Caco-2 (cell line): ENCODE results near the gene GALE. TPM values are rescaled to one million over a fixed set of nuclear protein-coding genes. Genes with fewer than 3 reads are reported as not detected.

Source experiments
- BruUV-seq: library from RNA; stranded (reverse); fragments of 400-500 nt; replicated peaks from 2 replicates; lab custom pipeline; 2021; lab: Mats Ljungman, UMichigan
- CTCF ChIA-PET: fragments of 300-600 bp; sonication (Branson Sonifier 250); formaldehyde crosslinking; loops from one replicate; lab custom pipeline; 2022; ENCODE audit warnings: antibody characterized with exemption; lab: Charles Lee
- POLR2A ChIA-PET: fragments of 300-600 bp; sonication (Branson Sonifier 250); formaldehyde crosslinking; loops from one replicate; lab custom pipeline; 2022; ENCODE audit warnings: antibody characterized with exemption; lab: Charles Lee
- DNase-seq, 2 experiments: peaks; one replicate each; pipeline versions ENCODE4 v3.0.0 to v3.0.0-alpha.2; 2020 to 2022
- H3K27me3 ChIP-seq: replicated peaks from 2 replicates; pipeline ENCODE4 v1.6.0; 2011; ENCODE audit warnings: low read length; ENCODE audit not compliant: control insufficient read depth, insufficient read depth
- H3K36me3 ChIP-seq: 2 replicates; pipeline ENCODE4 v1.5.1; 2011; ENCODE audit warnings: low read length; ENCODE audit not compliant: control insufficient read depth, insufficient read depth
- H3K4me1 ChIP-seq: fragments of 250-450 bp; sonication (Bioruptor Pico); 2 replicates; pipeline ENCODE4 v1.5.1; 2020; ENCODE audit warnings: mild to moderate bottlenecking
- H3K4me3 ChIP-seq: 2 replicates; pipeline ENCODE4 v1.5.1; 2011; ENCODE audit warnings: low read depth, mild to moderate bottlenecking, control low read depth, low read length
- H3K9me3 ChIP-seq: fragments of 250-450 bp; sonication (Bioruptor Pico); 2 replicates; pipeline ENCODE4 v1.5.1; 2020; ENCODE audit warnings: mild to moderate bottlenecking, moderate library complexity
- H3K27ac Mint-ChIP-seq: one replicate; pipeline ENCODE4 v1.8.0; 2022; ENCODE audit warnings: mixed read lengths; ENCODE audit not compliant: unreplicated experiment
- H3K27me3 Mint-ChIP-seq: one replicate; pipeline ENCODE4 v1.8.0; 2022; ENCODE audit warnings: mixed read lengths; ENCODE audit not compliant: insufficient read depth, unreplicated experiment
- H3K36me3 Mint-ChIP-seq: one replicate; pipeline ENCODE4 v1.8.0; 2022; ENCODE audit warnings: mild to moderate bottlenecking, mixed read lengths; ENCODE audit not compliant: insufficient read depth, unreplicated experiment
- H3K4me1 Mint-ChIP-seq: one replicate; pipeline ENCODE4 v1.8.0; 2022; ENCODE audit warnings: low read depth, mixed read lengths; ENCODE audit not compliant: unreplicated experiment
- H3K4me3 Mint-ChIP-seq: one replicate; pipeline ENCODE4 v1.8.0; 2022; ENCODE audit warnings: mild to moderate bottlenecking, moderate library complexity, mixed read lengths; ENCODE audit not compliant: unreplicated experiment
- H3K9me3 Mint-ChIP-seq: one replicate; pipeline ENCODE4 v1.8.0; 2022; ENCODE audit warnings: mixed read lengths; ENCODE audit not compliant: unreplicated experiment
- CTCF ChIP-seq, 2 experiments: fragments of 200-600 bp in 1 of 2; IDR thresholded peaks; 1 replicate in 1 of 2; 2 replicates in 1 of 2; pipeline versions ENCODE4 v1.5.1 to v1.8.0; 2011 to 2022; ENCODE audit warnings: antibody characterized with exemption in 1 of 2, control low read depth in 1 of 2, inconsistent platforms in 1 of 2, low read depth in 1 of 2, low read length in 1 of 2, mild to moderate bottlenecking in 1 of 2, moderate library complexity in 1 of 2; ENCODE audit not compliant: insufficient read depth in 1 of 2, severe bottlenecking in 1 of 2, unreplicated experiment in 1 of 2
- intact Hi-C: fragments of 100-400 bp; cut with micrococcal nuclease; formaldehyde crosslinking; loops from one replicate; pipeline ENCODE4 v1.10.0; 2022; ENCODE audit not compliant: unreplicated experiment
- total RNA-seq: library from RNA; stranded (reverse); gene quantifications from 2 replicates; pipeline ENCODE4 v1.2.3, GENCODE V29; 2022

GALE gene
- total RNA-seq, 1 experiment from 2014 or later = 51.6 TPM

- BruUV-seq = no TSS peak
- H3K9me3 Mint-ChIP-seq = no peaks in the 10 kb centered on the region
- H3K27ac Mint-ChIP-seq = peak overlapping the region; percentile 96
- peaks cover 26% of the 10 kb centered on the region for H3K36me3 Mint-ChIP-seq
- Histone ChIP-seq H3K36me3 (no peaks in the 10 kb centered on the region; the same call in 1 of the 2 replicates), H3K9me3 (no peaks in the 10 kb centered on the region), H3K4me1 (peaks cover 7% of the 10 kb centered on the region; the same call in 1 of the 2 replicates), H3K4me3 (no peak overlapping the region), H3K27me3 (no peaks in the 10 kb centered on the region)
- no peaks in the 10 kb centered on the region for H3K4me1 Mint-ChIP-seq
- ChIA-PET POLR2A (interaction anchor here (0.5 to 3.5 kb wide), 4 partner anchors 11 to 30 kb away, joined by 3 to 20 read pairs (median 10); partner anchors contain the start of genes HMGCL, LYPLA2 and PITHD1), CTCF (interaction anchor here (0.8 to 1.6 kb wide), 3 partner anchors 30 to 115 kb away, joined by 3 to 9 read pairs (median 4); no protein-coding TSS in a partner anchor)
- DNase-seq = no peak
- no peak for TF ChIP-seq CTCF (IDR thresholded peaks at IDR 0.05; ENCODE audit: insufficient read depth in 1 of 2, low read depth in 1 of 2, low read length in 1 of 2, severe bottlenecking in 1 of 2, unreplicated experiment in 1 of 2)
- peak overlapping the region; percentile 91 for H3K4me3 Mint-ChIP-seq
- no peaks in the 10 kb centered on the region for H3K27me3 Mint-ChIP-seq
- intact Hi-C loops = loop anchor here (2.0 to 10.0 kb wide), 2 partner anchors 115 to 223 kb away; no protein-coding TSS in a partner anchor
These were observed 1.3 kb upstream of the GALE start for GRCh38 chr1:23801876-23802275.

DNA sequence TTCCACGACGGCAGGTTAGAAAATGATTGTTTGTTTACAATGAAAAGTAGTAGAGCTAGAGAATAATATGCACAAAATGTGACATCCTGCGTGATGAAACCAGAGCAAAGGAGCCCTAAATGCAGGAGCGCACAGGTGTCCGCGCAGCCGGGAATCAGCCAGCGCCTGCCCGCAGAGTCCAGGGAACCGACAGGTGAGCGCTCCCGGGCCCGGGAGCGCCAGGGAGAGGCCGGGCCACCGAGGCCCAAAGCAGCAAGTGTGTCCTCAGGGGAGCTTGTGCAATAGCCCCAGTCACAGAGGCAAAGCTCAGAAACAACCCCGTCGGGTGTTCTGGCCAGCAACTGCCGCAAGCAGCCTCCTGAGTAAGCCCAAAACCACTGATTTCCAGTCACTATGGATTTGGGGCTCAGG, 789 bp upstream of the GALE start:
- intact Hi-C loops = loop anchor here (2.0 to 10.0 kb wide), 2 partner anchors 115 to 223 kb away; no protein-coding TSS in a partner anchor
- no peaks in the 10 kb centered on the region for H3K9me3 ChIP-seq
- Mint-ChIP-seq H3K9me3 (no peaks in the 10 kb centered on the region), H3K27me3 (no peaks in the 10 kb centered on the region), H3K27ac (peak overlapping the region; percentile 96), H3K4me3 (peak overlapping the region; percentile 91), H3K4me1 (no peaks in the 10 kb centered on the region), H3K36me3 (peaks cover 31% of the 10 kb centered on the region)
- no TSS peak for BruUV-seq
- POLR2A ChIA-PET = interaction anchor here (0.6 to 3.5 kb wide), 8 partner anchors 10 to 163 kb away, joined by 3 to 20 read pairs (median 4); partner anchors contain the start of genes HMGCL, LYPLA2, PITHD1 and PNRC2
- H3K4me3 ChIP-seq = peak overlapping the region; percentile 96
- H3K27me3 ChIP-seq = no peaks in the 10 kb centered on the region
- TF ChIP-seq CTCF (IDR thresholded peaks at IDR 0.05; ENCODE audit: insufficient read depth in 1 of 2, low read depth in 1 of 2, low read length in 1 of 2, severe bottlenecking in 1 of 2, unreplicated experiment in 1 of 2) = no peak
- peaks cover 7% of the 10 kb centered on the region; the same call in 1 of the 2 replicates for H3K4me1 ChIP-seq
- CTCF ChIA-PET = interaction anchor here (1.0 to 1.6 kb wide), 2 partner anchors 29 to 115 kb away, joined by 3 to 9 read pairs; no protein-coding TSS in a partner anchor
- H3K36me3 ChIP-seq = no peaks in the 10 kb centered on the region; the same call in 1 of the 2 replicates
- peak in 1 of 2 experiments; percentile 49 for DNase-seq

GRCh38 chr1:23799570-23800399, 769 bp downstream of the GALE start:
- H3K27ac Mint-ChIP-seq = peak overlapping the region; percentile 96
- intact Hi-C loops = loop anchor here (1.0 to 10.0 kb wide), 3 partner anchors 8 to 225 kb away; partner anchors contain the start of gene LYPLA2
- peak overlapping the region; percentile 91 for H3K4me3 Mint-ChIP-seq
- no peaks in the 10 kb centered on the region for H3K27me3 Mint-ChIP-seq
- ChIA-PET POLR2A (interaction anchor here (0.6 to 3.5 kb wide), 9 partner anchors 8 to 160 kb away, joined by 3 to 20 read pairs (median 5); partner anchors contain the start of genes HMGCL, LYPLA2, PITHD1 and PNRC2), CTCF (interaction anchor here (0.6 to 2.2 kb wide), 6 partner anchors 8 to 139 kb away, joined by 3 to 6 read pairs (median 4); partner anchors contain the start of genes FUCA1, HMGCL and PITHD1)
- peak overlapping the region; percentile 96 for H3K4me3 ChIP-seq
- H3K36me3 ChIP-seq = no peaks in the 10 kb centered on the region; the same call in 1 of the 2 replicates
- peaks cover 40% of the 10 kb centered on the region for H3K36me3 Mint-ChIP-seq
- H3K4me1 ChIP-seq = peaks cover 7% of the 10 kb centered on the region; the same call in 1 of the 2 replicates
- no peaks in the 10 kb centered on the region for H3K27me3 ChIP-seq
- DNase-seq = peak; percentile 71 to 78
- no peaks in the 10 kb centered on the region for H3K4me1 Mint-ChIP-seq
- BruUV-seq = TSS peak; percentile 45
- H3K9me3 Mint-ChIP-seq = no peaks in the 10 kb centered on the region
- TF ChIP-seq CTCF (IDR thresholded peaks at IDR 0.05; ENCODE audit: insufficient read depth in 1 of 2, low read depth in 1 of 2, low read length in 1 of 2, severe bottlenecking in 1 of 2, unreplicated experiment in 1 of 2) = no peak
- no peaks in the 10 kb centered on the region for H3K9me3 ChIP-seq
